ENCODE data around the gene MYBPC1. TPM values are rescaled to one million over a fixed set of nuclear protein-coding genes. Genes with fewer than 3 reads are reported as not detected.

The MYBPC1 gene
- total and polyA plus RNA-seq, 2 of the 13 experiments (the other 11 are each of a cell fraction or from before 2014, with no cell fraction given): 0.31 to 0.53 TPM

- no peak for TF ChIP-seq SKIL (CRISPR knock-in tag; IDR thresholded peaks at IDR 0.05; ENCODE audit: borderline replicate concordance)
- TF ChIP-seq ZNF263 (CRISPR knock-in tag; IDR thresholded peaks at IDR 0.05): no peak
- no peak for TF ChIP-seq MEIS2 (CRISPR knock-in tag; IDR thresholded peaks at IDR 0.05)
- no peak for TF ChIP-seq ZNF557 (CRISPR knock-in tag; IDR thresholded peaks at IDR 0.05)
- no peak for TF ChIP-seq ZNF460 (CRISPR knock-in tag; IDR thresholded peaks at IDR 0.05; ENCODE audit: borderline replicate concordance)
- no peak for TF ChIP-seq ETS1 (CRISPR knock-in tag; IDR thresholded peaks at IDR 0.05)
- no peak for TF ChIP-seq ZNF703 (CRISPR knock-in tag; IDR thresholded peaks at IDR 0.05; ENCODE audit: borderline replicate concordance)
- no peak for TF ChIP-seq ZNF362 (CRISPR knock-in tag; IDR thresholded peaks at IDR 0.05; ENCODE audit: borderline replicate concordance)
- no peak for TF ChIP-seq ZNF781 (CRISPR knock-in tag; IDR thresholded peaks at IDR 0.05; ENCODE audit: borderline replicate concordance, not compliant biosample characterization)
- no peak for TF ChIP-seq ETV6 (CRISPR knock-in tag; conservative IDR thresholded peaks at IDR 0.05)
- H4K20me1 ChIP-seq (ENCODE audit: insufficient read depth, low read length): no peaks in the 10 kb centered on the region
- ATAC-seq (no peak), FAIRE-seq (no peak), DNase-seq (ENCODE audit: low spot score) (no peak)
- in situ Hi-C loops (cut with HindIII; ENCODE audit: extremely low pct_ligation_motif_present, low pct_unique_long_range_greater_than_20kb) (no loop called here), intact Hi-C loops (cut with micrococcal nuclease; ENCODE audit: unreplicated experiment) (no loop called here)
- H3K9me3 ChIP-seq (ENCODE audit: low read length): no peaks in the 10 kb centered on the region
- H2AFZ ChIP-seq (ENCODE audit: low read length): no peak overlapping the region
- H3K79me2 ChIP-seq (ENCODE audit: insufficient read depth, low read length): no peaks in the 10 kb centered on the region
- no peak overlapping the region for H3K9ac ChIP-seq (ENCODE audit: insufficient read depth, low read depth, low read length)
- peaks cover 11% of the 10 kb centered on the region; the same call in 1 of the 2 replicates for H3K4me1 ChIP-seq (ENCODE audit: insufficient read depth, low read length)
- ChIA-PET POLR2A (no interaction called here), CTCF (ENCODE audit: low intra/inter-chr PET ratio, low total read pairs) (no interaction called here)
- H3K27me3 ChIP-seq (ENCODE audit: control insufficient read depth in 1 of 2, insufficient read depth in 2 of 2, low read length in 2 of 2): no peaks in the 10 kb centered on the region
- 98% methylated on average over 2 of the region's 2 CpGs for WGBS (ENCODE audit: low lambda C conversion rate)
- H3K4me2 ChIP-seq (ENCODE audit: low read depth, low read length): no peak overlapping the region
- no peaks in the 10 kb centered on the region for H3K36me3 ChIP-seq (replicated peaks in 1 of 2; ENCODE audit: control insufficient read depth in 1 of 2, insufficient read depth in 2 of 2, low read length in 2 of 2)
- BruUV-seq (replicated peaks): no TSS peak
- H3K4me3 ChIP-seq (replicated peaks in 1 of 3; ENCODE audit: insufficient read depth in 1 of 3, low read depth in 2 of 3, low read length in 3 of 3): no peak overlapping the region
- no peak overlapping the region for H3K27ac ChIP-seq (ENCODE audit: extremely low read length, insufficient read depth, low read length)
These were observed 40.0 kb downstream of the MYBPC1 start for GRCh38 chr12:101634724-101635123.
